Natural killer cell (primary cell): Measurements from ENCODE around the gene KCNK16. TPM values are rescaled to one million over a fixed set of nuclear protein-coding genes. Genes with fewer than 3 reads are reported as not detected.

Experiments
- ATAC-seq, 3 donors: fragments of 150-1000 bp in 2 of 3; fragments of 200-7000 bp in 1 of 3; cut with Tn5 transposase; 1 replicate in 1 of 3; 2 replicates in 2 of 3; pipeline ENCODE4 v1.10.0; 2021; ENCODE audit warnings: mild to moderate bottlenecking in 2 of 3, moderate library complexity in 2 of 3
- DNase-seq, 2 donors: peaks; one replicate each; pipeline versions ENCODE4 v3.0.0 to v3.0.0-alpha.2; 2013 to 2021; ENCODE audit warnings: mixed read lengths in 1 of 2
- H3K27ac ChIP-seq: one replicate; pipeline ENCODE4 v1.5.1; 2013; ENCODE audit warnings: mild to moderate bottlenecking, low read length
- H3K27me3 ChIP-seq: one replicate; pipeline ENCODE4 v1.6.1; 2013; ENCODE audit warnings: low read length; ENCODE audit not compliant: control insufficient read depth, insufficient read depth
- H3K36me3 ChIP-seq: one replicate; pipeline ENCODE4 v1.6.1; 2013; ENCODE audit warnings: low read length; ENCODE audit not compliant: control insufficient read depth, insufficient read depth
- H3K4me1 ChIP-seq: one replicate; pipeline ENCODE4 v1.6.1; 2013; ENCODE audit warnings: low read length; ENCODE audit not compliant: control insufficient read depth, insufficient read depth
- H3K4me3 ChIP-seq: one replicate; pipeline ENCODE4 v1.5.1; 2013; ENCODE audit warnings: low read length
- H3K9me3 ChIP-seq: one replicate; pipeline ENCODE4 v1.6.1; 2013; ENCODE audit warnings: low read length; ENCODE audit not compliant: control insufficient read depth, insufficient read depth
- H3K27ac Mint-ChIP-seq, 2 donors: one replicate each; pipeline ENCODE4 v1.8.0; 2022; ENCODE audit warnings: mild to moderate bottlenecking in 2 of 2, mixed read lengths in 2 of 2, moderate library complexity in 1 of 2
- H3K27me3 Mint-ChIP-seq, 2 donors: one replicate each; pipeline ENCODE4 v1.8.0; 2022; ENCODE audit warnings: low read depth in 2 of 2, mixed read lengths in 2 of 2
- H3K36me3 Mint-ChIP-seq: one replicate; pipeline ENCODE4 v1.8.0; 2022; ENCODE audit warnings: mixed read lengths
- H3K4me1 Mint-ChIP-seq, 2 donors: one replicate each; pipeline ENCODE4 v1.8.0; 2022; ENCODE audit warnings: mixed read lengths in 2 of 2
- H3K4me3 Mint-ChIP-seq: one replicate; pipeline ENCODE4 v1.8.0; 2022; ENCODE audit warnings: mild to moderate bottlenecking, moderate library complexity, mixed read lengths
- H3K9me3 Mint-ChIP-seq, 2 donors: one replicate each; pipeline ENCODE4 v1.8.0; 2022; ENCODE audit warnings: mixed read lengths in 2 of 2
- CTCF ChIP-seq: fragments of 200-600 bp; IDR thresholded peaks from one replicate; pipeline ENCODE4 v1.8.0; 2022; ENCODE audit warnings: antibody characterized with exemption
- WGBS: methylation state at CpG from one replicate; pipeline ENCODE4 v1.1.7; 2013; ENCODE audit warnings: missing lambda C conversion rate; ENCODE audit not compliant: insufficient coverage; 5-methylcytosine and 5-hydroxymethylcytosine counted together
- intact Hi-C: fragments of 100-400 bp; cut with micrococcal nuclease; formaldehyde crosslinking; loops from one replicate; pipeline ENCODE4 v1.14.2; 2022
- total RNA-seq, 4 donors: library from RNA; stranded (reverse); fragments of 120-200 nt in 1 of 4; gene quantifications; one replicate each; pipeline versions ENCODE4 v1.2.3 to v1.2.4, GENCODE V29; 2013 to 2022

KCNK16 gene
- total RNA-seq, 3 donors from 2014 or later (not counting 1 experiment from before 2014, with no cell fraction given): not detected

DNA sequence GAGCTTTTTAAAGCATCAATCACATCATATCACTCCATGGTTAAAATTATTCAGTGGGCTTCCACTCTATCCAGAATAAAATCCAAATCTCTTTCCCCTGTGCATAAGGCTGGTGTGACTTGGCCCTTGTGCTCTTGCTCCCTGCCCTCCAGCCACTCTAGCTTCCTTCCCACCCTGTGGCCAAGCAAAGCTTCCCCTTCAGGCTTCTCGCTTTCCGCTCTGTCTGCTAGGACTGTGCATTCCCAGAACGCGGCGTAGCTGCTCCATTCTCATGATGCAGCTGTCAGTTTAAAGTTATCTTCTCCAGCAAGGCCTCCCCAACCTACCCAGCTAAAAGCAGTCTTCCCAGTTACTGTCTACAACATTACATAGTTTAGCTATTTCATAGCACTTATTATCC, 19.4 kb upstream of the KCNK16 start:
- Mint-ChIP-seq H3K9me3 (no peaks in the 10 kb centered on the region), H3K36me3 (no peaks in the 10 kb centered on the region), H3K27me3 (no peaks in the 10 kb centered on the region), H3K27ac (no peak overlapping the region), H3K4me1 (peaks cover 29 to 38% of the 10 kb centered on the region in 2 donors), H3K4me3 (no peak overlapping the region)
- intact Hi-C loops: no loop called here
- no peak for DNase-seq
- no peaks in the 10 kb centered on the region for H3K9me3 ChIP-seq
- H3K4me1 ChIP-seq: peaks cover 43% of the 10 kb centered on the region
- H3K4me3 ChIP-seq: no peak overlapping the region
- no peak overlapping the region for H3K27ac ChIP-seq
- H3K36me3 ChIP-seq: no peaks in the 10 kb centered on the region
- H3K27me3 ChIP-seq: no peaks in the 10 kb centered on the region
- no peak for ATAC-seq
- 76% methylated on average over 5 of the region's 5 CpGs for WGBS
- TF ChIP-seq CTCF: no peak

DNA sequence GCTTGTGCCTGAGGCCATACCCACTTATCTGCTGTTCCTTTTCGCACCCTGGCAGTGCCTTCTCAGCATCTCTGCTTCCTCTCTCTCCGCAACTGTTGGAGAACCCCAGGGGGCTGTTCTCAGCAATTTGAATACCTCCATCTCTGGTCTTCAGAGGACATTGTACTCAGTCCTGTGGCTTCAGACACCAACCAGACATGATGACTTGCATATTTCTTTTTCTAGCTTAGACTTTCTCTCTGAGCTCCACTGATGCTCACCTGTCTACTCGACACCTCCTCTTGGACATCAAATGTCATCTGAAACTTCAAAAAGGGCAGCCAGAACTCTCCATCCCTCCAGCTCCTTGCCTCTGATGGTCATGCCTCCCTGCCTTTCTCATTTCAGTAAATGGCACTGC, 18.9 kb upstream of the KCNK16 start:
- Histone ChIP-seq H3K27me3 (no peaks in the 10 kb centered on the region), H3K4me1 (peaks cover 47% of the 10 kb centered on the region), H3K36me3 (no peaks in the 10 kb centered on the region), H3K27ac (no peak overlapping the region), H3K9me3 (no peaks in the 10 kb centered on the region), H3K4me3 (no peak overlapping the region)
- WGBS: 72% methylated on average over 3 of the region's 3 CpGs
- H3K27me3 Mint-ChIP-seq: no peaks in the 10 kb centered on the region
- peaks cover 35 to 43% of the 10 kb centered on the region in 2 donors for H3K4me1 Mint-ChIP-seq
- intact Hi-C loops: no loop called here
- no peak overlapping the region for H3K27ac Mint-ChIP-seq
- no peaks in the 10 kb centered on the region for H3K36me3 Mint-ChIP-seq
- H3K4me3 Mint-ChIP-seq: no peak overlapping the region
- no peaks in the 10 kb centered on the region for H3K9me3 Mint-ChIP-seq
- no peak for DNase-seq
- no peak for TF ChIP-seq CTCF
- no peak for ATAC-seq

DNA sequence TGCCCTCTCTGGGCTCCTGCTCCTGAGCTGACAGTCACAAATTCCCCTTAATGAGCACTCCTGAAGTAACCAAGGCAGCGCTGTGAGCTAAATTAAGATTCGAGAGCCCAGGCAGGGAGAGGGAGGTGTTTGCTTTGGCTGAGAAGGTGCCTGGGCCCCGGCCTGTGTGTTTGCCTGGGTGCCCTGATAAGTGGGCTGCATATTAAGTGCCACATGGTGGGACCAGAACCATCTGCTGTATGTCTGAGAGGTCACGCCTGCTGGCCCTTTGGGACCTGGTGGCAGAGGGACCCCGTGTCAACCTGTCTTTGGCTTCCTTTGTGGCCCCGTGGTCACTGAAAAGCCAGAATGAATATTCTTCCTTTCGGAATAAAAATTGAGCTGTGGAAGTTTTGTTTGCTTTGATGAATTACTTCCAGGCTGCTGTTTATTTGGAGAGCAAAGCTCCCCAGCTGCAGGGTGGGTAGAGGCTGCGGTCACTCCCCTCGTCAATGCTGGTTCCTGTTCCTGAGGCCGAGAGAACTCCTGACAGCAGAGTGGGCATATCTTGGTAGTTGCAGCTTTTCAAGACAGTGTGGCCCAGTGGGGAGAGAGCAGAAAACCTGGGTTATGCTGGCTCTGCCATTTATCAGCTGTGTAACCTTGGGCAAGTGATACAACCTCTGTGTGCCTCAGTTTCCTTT, 17.5 kb upstream of the KCNK16 start:
- TF ChIP-seq CTCF: no peak
- no peaks in the 10 kb centered on the region for H3K36me3 Mint-ChIP-seq
- no peak for DNase-seq
- 44% methylated on average over 10 of the region's 10 CpGs for WGBS
- intact Hi-C loops: no loop called here
- no peaks in the 10 kb centered on the region for H3K27me3 Mint-ChIP-seq
- H3K9me3 Mint-ChIP-seq: no peaks in the 10 kb centered on the region
- H3K4me1 ChIP-seq: peaks cover 61% of the 10 kb centered on the region
- H3K27ac Mint-ChIP-seq: no peak overlapping the region
- no peaks in the 10 kb centered on the region for H3K27me3 ChIP-seq
- H3K4me3 Mint-ChIP-seq: no peak overlapping the region
- H3K9me3 ChIP-seq: no peaks in the 10 kb centered on the region
- H3K4me3 ChIP-seq: no peak overlapping the region
- ATAC-seq: no peak
- H3K27ac ChIP-seq: no peak overlapping the region
- peaks cover 47 to 57% of the 10 kb centered on the region in 2 donors for H3K4me1 Mint-ChIP-seq
- H3K36me3 ChIP-seq: no peaks in the 10 kb centered on the region
